ENCODE measurements around the gene NCAPG2. TPM values are rescaled to one million over a fixed set of nuclear protein-coding genes. Genes with fewer than 3 reads are reported as not detected.

NCAPG2 gene
- total RNA-seq, 1 experiment from 2014 or later: 67.3 TPM

DNA sequence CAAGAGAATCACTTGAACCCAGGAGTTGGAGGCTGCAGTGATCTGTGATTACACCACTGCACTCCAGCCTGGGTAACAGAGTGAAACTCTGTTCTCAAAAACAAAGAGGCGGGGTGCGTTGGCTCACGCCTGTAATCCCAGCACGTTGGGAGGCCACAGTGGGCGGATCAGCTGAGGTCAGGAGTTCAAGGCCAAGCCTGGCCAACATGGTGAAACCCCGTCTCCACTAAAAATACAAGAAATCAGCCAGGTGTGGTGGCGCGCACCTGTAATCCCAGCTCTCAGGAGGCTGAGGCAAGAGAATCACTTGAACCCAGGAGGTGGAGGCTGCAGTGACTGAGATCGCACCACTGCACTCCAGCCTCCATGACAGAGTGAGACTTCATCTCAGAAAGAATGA is 42.4 kb upstream of the NCAPG2 start:
- H3K27me3 Mint-ChIP-seq (ENCODE audit: insufficient read depth, unreplicated experiment): no peaks in the 10 kb centered on the region
- ChIA-PET CTCF (no interaction called here), POLR2A (no interaction called here)
- TF ChIP-seq, protein P1, sequence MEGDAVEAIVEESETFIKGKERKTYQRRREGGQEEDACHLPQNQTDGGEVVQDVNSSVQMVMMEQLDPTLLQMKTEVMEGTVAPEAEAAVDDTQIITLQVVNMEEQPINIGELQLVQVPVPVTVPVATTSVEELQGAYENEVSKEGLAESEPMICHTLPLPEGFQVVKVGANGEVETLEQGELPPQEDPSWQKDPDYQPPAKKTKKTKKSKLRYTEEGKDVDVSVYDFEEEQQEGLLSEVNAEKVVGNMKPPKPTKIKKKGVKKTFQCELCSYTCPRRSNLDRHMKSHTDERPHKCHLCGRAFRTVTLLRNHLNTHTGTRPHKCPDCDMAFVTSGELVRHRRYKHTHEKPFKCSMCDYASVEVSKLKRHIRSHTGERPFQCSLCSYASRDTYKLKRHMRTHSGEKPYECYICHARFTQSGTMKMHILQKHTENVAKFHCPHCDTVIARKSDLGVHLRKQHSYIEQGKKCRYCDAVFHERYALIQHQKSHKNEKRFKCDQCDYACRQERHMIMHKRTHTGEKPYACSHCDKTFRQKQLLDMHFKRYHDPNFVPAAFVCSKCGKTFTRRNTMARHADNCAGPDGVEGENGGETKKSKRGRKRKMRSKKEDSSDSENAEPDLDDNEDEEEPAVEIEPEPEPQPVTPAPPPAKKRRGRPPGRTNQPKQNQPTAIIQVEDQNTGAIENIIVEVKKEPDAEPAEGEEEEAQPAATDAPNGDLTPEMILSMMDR (IDR thresholded peaks at IDR 0.05; ENCODE audit: insufficient read depth in 1 of 2, low read depth in 1 of 2, low read length in 1 of 2, severe bottlenecking in 1 of 2, unreplicated experiment in 1 of 2): no peak
- H3K9me3 Mint-ChIP-seq (ENCODE audit: unreplicated experiment): no peaks in the 10 kb centered on the region
- Histone ChIP-seq H3K4me3 (ENCODE audit: low read depth, low read length) (no peak overlapping the region), H3K36me3 (ENCODE audit: control insufficient read depth, insufficient read depth, low read length) (peaks cover 1% of the 10 kb centered on the region; the same call in 1 of the 2 replicates), H3K4me1 (no peaks in the 10 kb centered on the region), H3K27me3 (replicated peaks; ENCODE audit: control insufficient read depth, insufficient read depth, low read length) (no peaks in the 10 kb centered on the region), H3K9me3 (no peaks in the 10 kb centered on the region)
- H3K4me3 Mint-ChIP-seq (ENCODE audit: unreplicated experiment): no peak overlapping the region
- H3K27ac Mint-ChIP-seq (ENCODE audit: unreplicated experiment): no peak overlapping the region
- BruUV-seq (replicated peaks): no TSS peak
- intact Hi-C loops (cut with micrococcal nuclease; ENCODE audit: unreplicated experiment): no loop called here
- H3K4me1 Mint-ChIP-seq (ENCODE audit: low read depth, unreplicated experiment): no peaks in the 10 kb centered on the region
- DNase-seq: no peak
- H3K36me3 Mint-ChIP-seq (ENCODE audit: insufficient read depth, unreplicated experiment): peaks cover 52% of the 10 kb centered on the region

DNA sequence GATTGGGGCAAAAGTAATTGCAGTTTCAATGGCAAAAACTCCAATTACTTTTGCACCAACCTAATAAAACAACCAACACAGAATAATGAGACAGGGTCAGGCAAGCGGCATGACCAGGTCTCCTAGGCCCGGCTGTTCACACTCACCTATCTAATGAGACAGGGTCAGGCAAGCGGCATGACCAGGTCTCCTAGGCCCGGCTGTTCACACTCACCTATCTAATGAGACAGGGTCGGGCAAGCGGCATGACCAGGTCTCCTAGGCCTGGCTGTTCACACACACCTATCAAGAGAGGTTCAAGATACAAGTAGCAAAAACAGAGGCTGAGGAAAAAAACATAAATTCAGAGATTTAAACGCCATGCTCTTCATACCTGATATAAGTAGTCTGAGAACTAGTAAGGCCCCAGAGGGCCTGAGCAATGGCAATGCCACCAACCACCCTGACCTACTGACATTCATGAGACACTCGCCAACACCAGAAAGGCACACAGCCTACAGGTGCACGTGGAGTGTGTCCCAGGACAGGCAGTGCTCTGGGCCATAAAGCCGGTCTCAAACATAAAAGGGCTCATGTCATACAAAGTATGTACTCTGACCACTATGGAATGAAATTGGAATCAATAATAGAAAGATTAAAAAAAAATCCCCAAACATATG is 40.6 kb upstream of the NCAPG2 start:
- no peak overlapping the region for H3K4me3 Mint-ChIP-seq (ENCODE audit: unreplicated experiment)

DNA sequence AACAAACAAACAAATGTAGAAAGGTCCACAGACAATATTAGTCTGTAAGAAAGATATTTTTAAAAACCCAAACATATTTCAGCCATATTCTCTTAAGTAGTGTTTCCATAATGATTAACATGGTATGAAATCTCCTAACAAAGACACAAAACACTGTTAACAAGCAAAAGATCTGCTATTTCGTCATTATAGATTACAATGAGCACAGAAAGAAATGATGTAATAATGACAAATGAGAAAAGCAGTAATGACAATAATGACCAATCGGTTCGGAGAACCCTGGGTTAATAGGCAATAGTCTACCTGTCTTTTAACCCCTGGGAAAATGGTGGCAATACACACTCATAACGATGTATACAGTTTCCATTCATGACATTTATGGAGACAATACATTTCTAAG is 39.5 kb upstream of the NCAPG2 start:
- intact Hi-C loops (cut with micrococcal nuclease; ENCODE audit: unreplicated experiment): no loop called here
- H3K36me3 ChIP-seq (ENCODE audit: control insufficient read depth, insufficient read depth, low read length): peaks cover 3% of the 10 kb centered on the region
- Mint-ChIP-seq H3K4me1 (ENCODE audit: low read depth, unreplicated experiment) (peaks cover 7% of the 10 kb centered on the region), H3K9me3 (ENCODE audit: unreplicated experiment) (no peaks in the 10 kb centered on the region), H3K27me3 (ENCODE audit: insufficient read depth, unreplicated experiment) (no peaks in the 10 kb centered on the region), H3K4me3 (ENCODE audit: unreplicated experiment) (no peak overlapping the region), H3K27ac (ENCODE audit: unreplicated experiment) (no peak overlapping the region), H3K36me3 (ENCODE audit: insufficient read depth, unreplicated experiment) (peaks cover 77% of the 10 kb centered on the region)
- no peak overlapping the region for H3K4me3 ChIP-seq (ENCODE audit: low read depth, low read length)
- no peaks in the 10 kb centered on the region for H3K9me3 ChIP-seq
- H3K27me3 ChIP-seq (replicated peaks; ENCODE audit: control insufficient read depth, insufficient read depth, low read length): no peaks in the 10 kb centered on the region
- no peaks in the 10 kb centered on the region for H3K4me1 ChIP-seq
- POLR2A ChIA-PET: no interaction called here
- DNase-seq: no peak
- no TSS peak for BruUV-seq (replicated peaks)
- CTCF ChIA-PET: no interaction called here
- TF ChIP-seq, protein P1 (IDR thresholded peaks at IDR 0.05; ENCODE audit: insufficient read depth in 1 of 2, low read depth in 1 of 2, low read length in 1 of 2, severe bottlenecking in 1 of 2, unreplicated experiment in 1 of 2): no peak

More for the DNA sequence above, 40.6 kb upstream of the NCAPG2 start:
- ChIA-PET CTCF (no interaction called here), POLR2A (no interaction called here)
- Mint-ChIP-seq H3K4me1 (ENCODE audit: low read depth, unreplicated experiment) (peaks cover 7% of the 10 kb centered on the region), H3K36me3 (ENCODE audit: insufficient read depth, unreplicated experiment) (peaks cover 67% of the 10 kb centered on the region), H3K9me3 (ENCODE audit: unreplicated experiment) (no peaks in the 10 kb centered on the region), H3K27ac (ENCODE audit: unreplicated experiment) (no peak overlapping the region), H3K27me3 (ENCODE audit: insufficient read depth, unreplicated experiment) (no peaks in the 10 kb centered on the region)
- intact Hi-C loops (cut with micrococcal nuclease; ENCODE audit: unreplicated experiment): no loop called here
- Histone ChIP-seq H3K4me1 (no peaks in the 10 kb centered on the region), H3K9me3 (no peaks in the 10 kb centered on the region), H3K27me3 (replicated peaks; ENCODE audit: control insufficient read depth, insufficient read depth, low read length) (no peaks in the 10 kb centered on the region), H3K4me3 (ENCODE audit: low read depth, low read length) (no peak overlapping the region), H3K36me3 (ENCODE audit: control insufficient read depth, insufficient read depth, low read length) (peaks cover 1% of the 10 kb centered on the region)
- no TSS peak for BruUV-seq (replicated peaks)
- no peak for DNase-seq
- TF ChIP-seq, protein P1 (IDR thresholded peaks at IDR 0.05; ENCODE audit: insufficient read depth in 1 of 2, low read depth in 1 of 2, low read length in 1 of 2, severe bottlenecking in 1 of 2, unreplicated experiment in 1 of 2): no peak

All from Caco-2 (cell line).